Stomach (tissue), 9 donors: ENCODE measurements around the gene CENPX. TPM values are rescaled to one million over a fixed set of nuclear protein-coding genes. Genes with fewer than 3 reads are reported as not detected.
"Not testable (repeated sequence)": the region's sequence is repeated elsewhere in the genome, so short reads cannot be mapped to it uniquely, and the experiment has no call there.

ENCODE experiments used
- DNase-seq, 2 donors: peaks; one replicate each; pipeline versions ENCODE4 v3.0.0 to v3.0.0-alpha.2; 2013 to 2019
- H3K27ac ChIP-seq, 5 donors: fragments of 200-600 bp in 4 of 5; sonication (generic) in 4 of 5; one replicate each; pipeline ENCODE4 v1.5.1; 2013 to 2019; ENCODE audit warnings: mild to moderate bottlenecking in 1 of 5, moderate library complexity in 1 of 5
- H3K27me3 ChIP-seq, 3 donors: fragments of 200-600 bp; sonication (generic); one replicate each; pipeline ENCODE4 v1.5.1; 2017 to 2019; ENCODE audit warnings: mixed run types in 1 of 3
- H3K36me3 ChIP-seq, 4 donors: fragments of 200-600 bp; sonication (generic); 1 replicate in 3 of 4; 2 replicates in 1 of 4; pipeline ENCODE4 v1.5.1; 2016 to 2019
- H3K4me1 ChIP-seq, 4 donors: fragments of 200-600 bp; sonication (generic); one replicate each; pipeline ENCODE4 v1.5.1; 2016 to 2019
- H3K4me3 ChIP-seq, 4 donors: fragments of 200-600 bp; sonication (generic) in 3 of 4; one replicate each; pipeline ENCODE4 v1.5.1; 2016 to 2019; ENCODE audit warnings: mild to moderate bottlenecking in 1 of 4
- H3K9me3 ChIP-seq, 4 donors: fragments of 200-600 bp; sonication (generic); one replicate each; pipeline ENCODE4 v1.5.1; 2016 to 2019
- EP300 ChIP-seq: sonication (generic); formaldehyde crosslinking; IDR thresholded peaks from one replicate; pipeline ENCODE4 v1.6.1; 2017; ENCODE audit warnings: antibody characterized with exemption
- POLR2A ChIP-seq, 4 donors: fragments of 450-650 bp; IDR thresholded peaks; one replicate each; pipeline ENCODE4 v1.6.1; 2016; ENCODE audit warnings: antibody characterized with exemption in 4 of 4, control low read depth in 2 of 4, mild to moderate bottlenecking in 1 of 4, moderate library complexity in 1 of 4
- POLR2AphosphoS5 ChIP-seq, 3 donors: sonication (generic); formaldehyde crosslinking; IDR thresholded peaks; one replicate each; pipeline ENCODE4 v1.6.1; 2016; ENCODE audit warnings: antibody characterized with exemption in 3 of 3
- WGBS, 5 donors: extraction: QIAGEN DNeasy Blood & Tissue Kit in 3 of 5; methylation state at CpG; one replicate each; pipeline versions ENCODE4 v1.1.5 to v1.1.7; 2013 to 2018; 5-methylcytosine and 5-hydroxymethylcytosine counted together
- intact Hi-C: fragments of 100-400 bp; cut with DNase I; formaldehyde crosslinking; loops from one replicate; pipeline ENCODE4 v1.15.1; 2023; ENCODE audit warnings: low total_unique reads
- polyA plus RNA-seq, 3 donors: library from polyadenylated mRNA; stranded (reverse); fragments of 200-250 nt; gene quantifications; one replicate each; pipeline ENCODE4 v1.2.3, GENCODE V29; 2013
- total RNA-seq, 5 donors: library from RNA; depleted of rRNA; stranded (reverse); fragments of >200 nt; gene quantifications; one replicate each; pipeline versions ENCODE4 v1.1.0 to v1.2.3, GENCODE V29; 2014 to 2016
- TF ChIP-seq, protein P1 (sequence below), 7 experiments: fragments of 450-650 bp in 4 of 7; fragments of 200-600 bp in 3 of 7; sonication (generic) in 3 of 7; IDR thresholded peaks; one replicate each; pipeline ENCODE4 v1.5.1; 2016 to 2019; ENCODE audit warnings: antibody characterized with exemption in 7 of 7, control low read depth in 2 of 7, mild to moderate bottlenecking in 1 of 7
- donor health status: healthy with polysubstance abuse.
- donor health status: Bipolar disorder and iron deficiency.
- donor health status: healthy.

CENPX gene
- total and polyA plus RNA-seq, 8 donors: 22.0 to 231 (median 151) TPM

GRCh38 chr17:82039695-82040299 is 17.1 kb upstream of the CENPX start:
- peaks cover 16 to 39% (median 35%) of the 10 kb centered on the region in 4 donors for H3K4me1 ChIP-seq
- peak overlapping the region in 4 of 5 donors; percentile 29 to 58 (median 34) for H3K27ac ChIP-seq
- intact Hi-C loops: no loop called here
- peak in 1 of 2 donors; percentile 77 for DNase-seq
- no peak for TF ChIP-seq EP300
- TF ChIP-seq POLR2AphosphoS5 (IDR thresholded peaks at IDR 0.05): no peak
- TF ChIP-seq POLR2A (IDR thresholded peaks at IDR 0.05): no peak
- TF ChIP-seq, protein P1, sequence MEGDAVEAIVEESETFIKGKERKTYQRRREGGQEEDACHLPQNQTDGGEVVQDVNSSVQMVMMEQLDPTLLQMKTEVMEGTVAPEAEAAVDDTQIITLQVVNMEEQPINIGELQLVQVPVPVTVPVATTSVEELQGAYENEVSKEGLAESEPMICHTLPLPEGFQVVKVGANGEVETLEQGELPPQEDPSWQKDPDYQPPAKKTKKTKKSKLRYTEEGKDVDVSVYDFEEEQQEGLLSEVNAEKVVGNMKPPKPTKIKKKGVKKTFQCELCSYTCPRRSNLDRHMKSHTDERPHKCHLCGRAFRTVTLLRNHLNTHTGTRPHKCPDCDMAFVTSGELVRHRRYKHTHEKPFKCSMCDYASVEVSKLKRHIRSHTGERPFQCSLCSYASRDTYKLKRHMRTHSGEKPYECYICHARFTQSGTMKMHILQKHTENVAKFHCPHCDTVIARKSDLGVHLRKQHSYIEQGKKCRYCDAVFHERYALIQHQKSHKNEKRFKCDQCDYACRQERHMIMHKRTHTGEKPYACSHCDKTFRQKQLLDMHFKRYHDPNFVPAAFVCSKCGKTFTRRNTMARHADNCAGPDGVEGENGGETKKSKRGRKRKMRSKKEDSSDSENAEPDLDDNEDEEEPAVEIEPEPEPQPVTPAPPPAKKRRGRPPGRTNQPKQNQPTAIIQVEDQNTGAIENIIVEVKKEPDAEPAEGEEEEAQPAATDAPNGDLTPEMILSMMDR (IDR thresholded peaks at IDR 0.05): no peak
- H3K36me3 ChIP-seq: peaks cover 0 to 12% (median 6%) of the 10 kb centered on the region in 4 donors
- WGBS, 5 donors: 32 to 73% (median 53%) methylated on average over 6 to 8 of the region's 8 CpGs
- H3K27me3 ChIP-seq: no peaks in the 10 kb centered on the region
- H3K9me3 ChIP-seq: no peaks in the 10 kb centered on the region
- no peak overlapping the region for H3K4me3 ChIP-seq

DNA sequence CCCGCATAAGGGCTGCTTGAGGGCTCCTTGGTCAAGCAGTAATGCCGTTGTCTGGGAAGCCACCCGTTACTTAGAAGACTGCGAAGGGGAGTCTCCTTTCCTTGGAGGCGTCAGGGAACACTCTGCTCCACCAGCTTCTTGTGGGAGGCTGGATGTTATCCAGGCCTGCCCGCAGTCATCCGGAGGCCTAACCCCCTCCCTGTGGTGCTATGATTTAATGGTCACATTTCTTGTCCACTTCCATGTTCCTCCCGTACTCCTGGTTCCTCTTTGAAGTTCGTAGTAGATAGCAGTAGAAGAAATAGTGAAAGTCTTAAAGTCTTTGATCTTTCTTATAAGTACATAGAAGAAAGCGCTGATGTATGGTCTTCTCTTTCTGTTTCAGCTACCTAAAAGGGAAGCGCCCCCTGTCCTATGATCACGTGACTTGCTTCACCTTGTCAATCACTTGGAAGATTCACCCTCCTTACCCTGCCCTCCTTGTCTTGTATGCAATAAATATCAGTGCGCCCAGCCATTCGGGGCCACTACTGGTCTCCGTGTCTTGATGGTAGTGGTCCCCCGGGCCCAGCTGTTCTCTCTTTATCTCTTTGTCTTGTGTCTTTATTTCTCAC is 16.2 kb upstream of the CENPX start:
- Histone ChIP-seq H3K36me3 (peaks cover 0 to 15% (median 6%) of the 10 kb centered on the region in 4 donors), H3K27ac (peak overlapping the region in 3 of 5 donors; percentile 29 to 58 (median 39)), H3K4me1 (peaks cover 16 to 47% (median 38%) of the 10 kb centered on the region in 4 donors)
- DNase-seq, H3K27me3 ChIP-seq, intact Hi-C loops, H3K4me3 ChIP-seq, H3K9me3 ChIP-seq: not testable (repeated sequence)
- WGBS, 5 donors: 73 to 90% (median 85%) methylated on average over 16 of the region's 16 CpGs

DNA sequence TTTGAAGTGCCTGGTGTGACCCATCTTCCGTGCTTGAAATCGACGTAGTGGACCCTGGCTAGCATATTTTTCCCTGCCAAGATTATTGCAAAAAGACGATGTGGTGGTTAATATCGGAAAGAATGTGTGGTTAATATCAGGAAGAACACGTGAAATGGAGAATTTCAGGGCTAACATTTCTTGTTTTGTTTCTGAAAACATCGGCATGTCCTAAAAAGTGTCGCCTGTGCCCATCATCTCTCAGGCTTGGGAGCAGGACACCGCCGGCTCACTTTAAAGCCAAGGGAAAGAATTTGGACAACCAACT is 15.2 kb upstream of the CENPX start:
- TF ChIP-seq POLR2AphosphoS5 (IDR thresholded peaks at IDR 0.05): no peak
- TF ChIP-seq, protein P1 (IDR thresholded peaks at IDR 0.05): no peak
- TF ChIP-seq EP300: no peak
- no peak for TF ChIP-seq POLR2A (IDR thresholded peaks at IDR 0.05)
- peak overlapping the region; percentile 91 to 97 (median 96) for H3K27ac ChIP-seq
- H3K4me3 ChIP-seq: peak overlapping the region; percentile 67 to 87 (median 70)
- intact Hi-C loops: no loop called here
- peaks cover 0 to 15% (median 6%) of the 10 kb centered on the region in 4 donors for H3K36me3 ChIP-seq
- no peaks in the 10 kb centered on the region for H3K9me3 ChIP-seq
- H3K4me1 ChIP-seq: peaks cover 16 to 47% (median 38%) of the 10 kb centered on the region in 4 donors
- H3K27me3 ChIP-seq: peaks cover 0 to 3% (median 0%) of the 10 kb centered on the region in 3 donors
- WGBS, 5 donors: 7 to 10% (median 8%) methylated on average over 10 of the region's 10 CpGs
- no peak for DNase-seq

DNA sequence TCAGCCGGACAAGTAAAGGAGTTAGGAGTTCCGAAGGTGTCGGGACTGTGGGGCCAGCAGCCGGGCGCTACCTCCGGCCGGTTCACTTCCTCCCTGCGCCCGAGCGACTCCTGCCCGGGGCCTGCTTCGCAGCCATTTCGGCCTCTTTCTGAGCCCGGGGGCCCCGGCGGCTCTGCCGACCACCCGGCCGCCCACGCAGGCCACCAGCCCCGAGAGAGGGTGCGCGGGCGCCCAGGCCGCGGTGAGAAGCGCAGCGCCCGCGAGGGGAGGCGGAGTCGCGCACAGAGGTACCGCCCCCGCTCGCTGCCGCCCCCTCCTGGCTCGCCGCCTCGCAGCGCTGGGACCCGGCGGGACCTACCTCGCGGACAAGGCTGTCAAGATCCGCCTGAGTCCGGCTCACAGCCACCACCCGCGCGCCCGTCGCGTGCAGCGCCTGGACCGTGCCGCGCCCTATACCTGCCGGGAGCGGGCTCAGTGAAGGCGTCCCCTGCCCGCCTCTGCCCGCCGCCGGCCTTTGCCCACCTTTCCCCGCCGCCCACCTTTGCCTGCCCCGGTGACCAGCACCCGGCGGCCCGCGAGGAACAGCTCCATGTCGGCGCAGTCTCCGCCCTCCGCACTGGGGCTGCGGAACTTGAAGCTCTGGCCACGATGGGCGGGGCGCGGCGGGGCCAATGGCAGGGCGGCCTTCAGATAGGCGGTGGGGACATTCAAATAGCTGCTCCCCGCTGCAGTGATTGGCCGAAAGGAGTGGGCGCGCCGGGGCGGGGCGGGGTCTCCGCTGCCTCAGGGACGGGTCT is 14.6 kb upstream of the CENPX start, which contains the start of gene DCXR:
DCXR (minus strand) TSS at position 606 of the 797 bp plus-strand sequence; CDS start at position 591, 15 bp downstream.
- H3K9me3 ChIP-seq: no peaks in the 10 kb centered on the region
- H3K36me3 ChIP-seq: peaks cover 0 to 15% (median 6%) of the 10 kb centered on the region in 4 donors
- H3K27me3 ChIP-seq: peaks cover 0 to 8% (median 4%) of the 10 kb centered on the region in 3 donors
- WGBS, 5 donors: 0 to 1% (median 0%) methylated on average over 24 to 92 of the region's 92 CpGs
- H3K4me1 ChIP-seq: peaks cover 16 to 52% (median 42%) of the 10 kb centered on the region in 4 donors
- intact Hi-C loops: no loop called here
- H3K27ac ChIP-seq: peak within 1 kb of the TSS; percentile 91 to 97 (median 96)
- TF ChIP-seq EP300 (no peak), POLR2AphosphoS5 (IDR thresholded peaks at IDR 0.05) (peak; percentile 83 to 99 (median 99)), POLR2A (IDR thresholded peaks at IDR 0.05) (peak in 2 of 4 donors; percentile 50 to 81)
- TF ChIP-seq, protein P1 (IDR thresholded peaks at IDR 0.05): peak in 5 of 7 experiments; percentile 46 to 85 (median 74)
- peak within 1 kb of the TSS; percentile 67 to 87 (median 70) for H3K4me3 ChIP-seq
- DNase-seq: peak; percentile 98 to 99
